B cell (primary cell): ENCODE measurements around the gene CSF2RB. TPM values are rescaled to one million over a fixed set of nuclear protein-coding genes. Genes with fewer than 3 reads are reported as not detected.

Experiments
- ATAC-seq: fragments of 200-7000 bp; cut with Tn5 transposase; one replicate; pipeline ENCODE4 v1.10.0; 2021; ENCODE audit warnings: low read depth, mild to moderate bottlenecking, moderate number of reproducible peaks, moderate library complexity
- CTCF ChIA-PET: fragments of 350-600 bp; sonication (Branson Sonifier 250); formaldehyde crosslinking; loops from one replicate; lab custom pipeline; 2021; ENCODE audit warnings: antibody characterized with exemption, inconsistent platforms; lab: Charles Lee
- POLR2A ChIA-PET: fragments of 350-600 bp; sonication (Branson Sonifier 250); formaldehyde crosslinking; loops from one replicate; lab custom pipeline; 2021; ENCODE audit warnings: antibody characterized with exemption; lab: Charles Lee
- DNase-seq: peaks from one replicate; pipeline ENCODE4 v3.0.0; 2013
- H2AFZ ChIP-seq: 2 replicates; pipeline ENCODE4 v1.6.1; 2012; ENCODE audit warnings: mild to moderate bottlenecking, low read depth, low read length; ENCODE audit not compliant: insufficient read depth, poor library complexity, severe bottlenecking
- H3K27ac ChIP-seq, 2 donors: 1 replicate in 1 of 2; 2 replicates in 1 of 2; pipeline ENCODE4 v1.5.1; 2012 to 2013; ENCODE audit warnings: low read length in 2 of 2, mild to moderate bottlenecking in 2 of 2, moderate library complexity in 1 of 2
- H3K27me3 ChIP-seq, 4 experiments: fragments of 200-600 bp in 1 of 4; sonication (generic) in 1 of 4; replicated peaks in 1 of 4; 1 replicate in 2 of 4; 2 replicates in 2 of 4; pipeline versions ENCODE4 v1.6.1 to v1.7.0; 2013 to 2016; ENCODE audit warnings: low read length in 3 of 4, mild to moderate bottlenecking in 2 of 4, mixed read lengths in 1 of 4, moderate library complexity in 1 of 4; ENCODE audit not compliant: insufficient read depth in 4 of 4, control insufficient read depth in 3 of 4; ENCODE audit errors: control extremely low read depth in 1 of 4
- H3K36me3 ChIP-seq, 2 experiments: replicated peaks in 1 of 2; 1 replicate in 1 of 2; 2 replicates in 1 of 2; pipeline versions ENCODE4 v1.6.1 to v1.7.1; 2013; ENCODE audit warnings: low read length in 1 of 2; ENCODE audit not compliant: insufficient read depth in 2 of 2, control insufficient read depth in 1 of 2; ENCODE audit errors: control extremely low read depth in 1 of 2, extremely low read depth in 1 of 2
- H3K4me1 ChIP-seq, 2 donors: fragments of 200-600 bp in 1 of 2; sonication (generic) in 1 of 2; 1 replicate in 1 of 2; 2 replicates in 1 of 2; pipeline versions ENCODE4 v1.5.1 to v1.6.1; 2013 to 2017; ENCODE audit warnings: low read length in 2 of 2; ENCODE audit not compliant: control insufficient read depth in 2 of 2, insufficient read depth in 2 of 2
- H3K4me2 ChIP-seq: replicated peaks from 2 replicates; pipeline ENCODE3; 2012; ENCODE audit warnings: mild to moderate bottlenecking, low read depth, low read length; ENCODE audit not compliant: poor library complexity, severe bottlenecking
- H3K4me3 ChIP-seq, 5 experiments: fragments of 200-600 bp in 1 of 5; sonication (generic) in 1 of 5; 1 replicate in 3 of 5; 2 replicates in 2 of 5; pipeline versions ENCODE4 v1.5.1 to v1.7.0; 2011 to 2016; ENCODE audit warnings: low read length in 4 of 5, mild to moderate bottlenecking in 4 of 5, low read depth in 2 of 5, control low read depth in 1 of 5, moderate library complexity in 1 of 5; ENCODE audit not compliant: insufficient read depth in 1 of 5; ENCODE audit errors: control extremely low read depth in 1 of 5, extremely low read depth in 1 of 5
- H3K79me2 ChIP-seq: fragments of 200-600 bp; sonication (generic); one replicate; pipeline ENCODE4 v1.6.0; 2016; ENCODE audit warnings: low read length; ENCODE audit not compliant: control insufficient read depth, insufficient read depth
- H3K9ac ChIP-seq: fragments of 200-600 bp; sonication (generic); 2 replicates; pipeline ENCODE4 v1.6.1; 2017; ENCODE audit warnings: mild to moderate bottlenecking, low read length, moderate library complexity
- H3K9me3 ChIP-seq, 3 donors: one replicate each; pipeline versions ENCODE4 v1.6.1 to v1.7.1; 2013; ENCODE audit warnings: low read length in 2 of 3; ENCODE audit not compliant: control insufficient read depth in 2 of 3, insufficient read depth in 1 of 3; ENCODE audit errors: control extremely low read depth in 1 of 3
- H4K20me1 ChIP-seq: 2 replicates; pipeline ENCODE4 v1.6.0; 2012; ENCODE audit warnings: mild to moderate bottlenecking, low read length; ENCODE audit not compliant: insufficient read depth, control insufficient read depth, poor library complexity, severe bottlenecking
- H3K27ac Mint-ChIP-seq: one replicate; pipeline ENCODE4 v1.8.0; 2021; ENCODE audit warnings: mixed read lengths
- H3K27me3 Mint-ChIP-seq: one replicate; pipeline ENCODE4 v1.8.0; 2021; ENCODE audit warnings: mixed read lengths
- H3K4me1 Mint-ChIP-seq: one replicate; pipeline ENCODE4 v1.8.0; 2021; ENCODE audit warnings: mixed read lengths
- H3K4me3 Mint-ChIP-seq: one replicate; pipeline ENCODE4 v1.8.0; 2021; ENCODE audit warnings: mixed read lengths
- H3K9me3 Mint-ChIP-seq: one replicate; pipeline ENCODE4 v1.8.0; 2022; ENCODE audit warnings: mixed read lengths; ENCODE audit not compliant: insufficient read depth
- CTCF ChIP-seq: fragments of 200-600 bp; IDR thresholded peaks from one replicate; pipeline ENCODE4 v1.8.0; 2022; ENCODE audit warnings: antibody characterized with exemption, mild to moderate bottlenecking
- EZH2 ChIP-seq: IDR thresholded peaks from 2 replicates; pipeline ENCODE4 v1.6.1; 2012; ENCODE audit warnings: borderline replicate concordance, low read depth, mild to moderate bottlenecking, moderate library complexity, low read length; ENCODE audit not compliant: insufficient read depth, poor library complexity, severe bottlenecking
- WGBS: methylation state at CpG from one replicate; pipeline ENCODE4 v1.1.5; 2013; ENCODE audit warnings: missing lambda C conversion rate; ENCODE audit not compliant: insufficient coverage; 5-methylcytosine and 5-hydroxymethylcytosine counted together
- intact Hi-C: fragments of 100-400 bp; cut with micrococcal nuclease; formaldehyde crosslinking; loops from one replicate; pipeline ENCODE4 v1.10.0; 2022
- polyA plus RNA-seq: library from polyadenylated mRNA; depleted of rRNA; stranded (reverse); fragments of >200 nt; gene quantifications from 2 replicates; pipeline ENCODE4 v1.2.3, GENCODE V29; 2012
- total RNA-seq, 2 donors: library from RNA; stranded (reverse); fragments of 120-200 nt in 1 of 2; gene quantifications; 1 replicate in 1 of 2; 2 replicates in 1 of 2; pipeline versions ENCODE4 v1.2.3 to v1.2.4, GENCODE V29; 2013 to 2022

Gene CSF2RB
- total and polyA plus RNA-seq, 2 donors (not counting 1 experiment from before 2014, with no cell fraction given), result 22.0 to 39.7 TPM

GRCh38 chr22:36900880-36901279 lies 12.5 kb upstream of the CSF2RB start:
- H3K27ac Mint-ChIP-seq, result peak overlapping the region; percentile 46
- ATAC-seq, result no peak
- H3K27ac ChIP-seq, result no peak overlapping the region
- H3K27me3 Mint-ChIP-seq, result peaks cover 11% of the 10 kb centered on the region
- no peaks in the 10 kb centered on the region for H4K20me1 ChIP-seq
- H3K4me3 ChIP-seq, result no peak overlapping the region
- no peak for DNase-seq
- peaks cover 0 to 14% (median 7%) of the 10 kb centered on the region in 3 donors for H3K9me3 ChIP-seq
- intact Hi-C loops, result no loop called here
- no peaks in the 10 kb centered on the region for H3K4me1 ChIP-seq
- 97% methylated on average over 4 of the region's 4 CpGs for WGBS
- H3K9ac ChIP-seq, result no peak overlapping the region
- CTCF ChIA-PET, result no interaction called here
- no peaks in the 10 kb centered on the region for H3K36me3 ChIP-seq
- no peaks in the 10 kb centered on the region for H3K79me2 ChIP-seq
- TF ChIP-seq EZH2 (no peak), CTCF (no peak)
- no peaks in the 10 kb centered on the region for H3K9me3 Mint-ChIP-seq
- POLR2A ChIA-PET, result no interaction called here
- H3K4me2 ChIP-seq, result no peak overlapping the region
- H3K4me3 Mint-ChIP-seq, result no peak overlapping the region
- peaks cover 0 to 10% (median 5%) of the 10 kb centered on the region in 4 experiments for H3K27me3 ChIP-seq
- H2AFZ ChIP-seq, result no peak overlapping the region
- H3K4me1 Mint-ChIP-seq, result peaks cover 4% of the 10 kb centered on the region

DNA sequence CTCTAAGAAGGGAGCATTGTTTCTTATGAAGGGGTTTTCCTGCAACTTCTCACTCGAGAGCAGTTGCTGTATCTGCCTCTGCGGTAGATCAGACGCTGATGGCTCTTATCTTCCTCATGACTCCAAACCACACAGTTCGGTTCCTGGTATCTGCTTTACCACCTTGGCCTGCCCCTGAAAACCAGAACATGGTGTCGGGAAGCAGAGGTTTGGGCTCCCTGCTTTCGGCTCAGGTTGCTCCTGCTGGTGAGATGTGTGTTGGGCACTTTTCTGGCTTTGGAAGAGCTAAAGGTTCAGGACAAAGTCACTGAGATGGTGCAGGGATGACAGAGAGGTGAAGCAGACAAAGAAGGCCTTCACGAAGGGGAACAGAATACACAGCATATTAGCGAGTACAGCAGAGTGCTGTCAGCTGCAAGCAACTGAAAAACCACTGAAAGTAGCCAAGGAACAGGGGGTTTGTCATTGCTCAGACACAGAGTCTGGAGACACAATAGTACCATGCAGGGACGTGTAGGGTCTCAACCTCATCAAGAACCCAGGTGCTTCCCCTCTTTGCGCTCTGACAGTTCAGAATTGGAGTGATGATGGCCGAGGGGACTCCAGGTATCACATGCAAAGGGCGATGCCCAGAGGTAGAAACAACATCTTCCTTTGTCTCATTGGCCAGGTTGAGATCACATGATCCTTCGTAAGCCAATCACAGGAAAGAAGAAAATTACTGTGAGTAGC lies 11.9 kb upstream of the CSF2RB start:
- peaks cover 4% of the 10 kb centered on the region for H3K4me1 Mint-ChIP-seq
- intact Hi-C loops, result no loop called here
- 55% methylated on average over 9 of the region's 13 CpGs for WGBS
- peak overlapping the region; percentile 46 for H3K27ac Mint-ChIP-seq
- Histone ChIP-seq H3K9me3 (peaks cover 0 to 8% (median 4%) of the 10 kb centered on the region in 3 donors), H3K36me3 (no peaks in the 10 kb centered on the region), H2AFZ (peak overlapping the region; percentile 43), H4K20me1 (no peaks in the 10 kb centered on the region), H3K79me2 (no peaks in the 10 kb centered on the region), H3K9ac (no peak overlapping the region), H3K4me2 (no peak overlapping the region), H3K4me1 (no peaks in the 10 kb centered on the region), H3K27me3 (peaks cover 0 to 10% (median 5%) of the 10 kb centered on the region in 4 experiments), H3K27ac (no peak overlapping the region), H3K4me3 (no peak overlapping the region)
- ATAC-seq, result peak; percentile 47
- ChIA-PET CTCF (no interaction called here), POLR2A (no interaction called here)
- H3K4me3 Mint-ChIP-seq, result no peak overlapping the region
- peak; percentile 21 for DNase-seq
- TF ChIP-seq CTCF (no peak), EZH2 (no peak)
- H3K9me3 Mint-ChIP-seq, result no peaks in the 10 kb centered on the region
- peaks cover 14% of the 10 kb centered on the region for H3K27me3 Mint-ChIP-seq
